ENCODE results near the gene TSPAN9.

The TSPAN9 gene

DNA sequence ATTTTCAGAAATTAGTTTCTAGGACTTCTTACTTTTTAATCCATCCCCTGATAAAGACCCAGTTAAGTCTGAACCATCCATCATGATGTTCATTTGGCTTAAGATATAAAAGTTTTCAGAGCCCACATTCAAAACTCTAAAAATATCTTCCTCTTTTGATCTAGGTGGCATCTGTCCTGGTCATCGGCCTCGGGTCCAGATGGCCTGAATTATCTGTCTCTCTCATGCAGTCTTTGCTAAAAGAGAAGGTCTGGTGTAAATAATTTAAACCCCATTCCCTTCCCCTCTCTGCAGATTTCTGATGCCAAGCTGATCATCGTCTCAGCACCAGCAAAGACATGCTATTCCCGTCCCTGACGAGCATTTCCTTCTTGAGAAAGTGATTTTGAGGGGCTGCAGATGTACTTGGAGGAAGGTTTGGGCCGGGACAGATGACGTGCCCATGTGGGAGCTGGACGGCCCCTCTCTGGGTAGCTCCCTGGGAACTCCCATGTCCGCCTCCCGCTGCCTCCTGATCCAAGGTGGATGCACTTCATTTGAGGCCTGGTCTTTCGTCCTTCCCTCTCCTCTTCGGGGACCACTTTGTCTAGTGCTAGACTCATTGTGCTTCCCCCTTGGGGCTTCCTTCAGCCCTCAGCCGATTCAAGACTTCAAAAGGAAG, 240.8 kb downstream of the TSPAN9 start:
- Histone ChIP-seq H3K27me3 (ENCODE audit: insufficient read depth, poor library complexity, severe bottlenecking) (no peaks in the 10 kb centered on the region), H3K4me3 (replicated peaks; ENCODE audit: insufficient read depth, low read length) (no peak overlapping the region), H3K27ac (replicated peaks) (no peak overlapping the region)
- no peak for DNase-seq (ENCODE audit: low read depth in 1 of 2, low spot score in 1 of 2)
- no peak for TF ChIP-seq SPI1 (IDR thresholded peaks at IDR 0.05; ENCODE audit: borderline replicate concordance, low read depth)
- no peak for TF ChIP-seq POLR2AphosphoS5 (IDR thresholded peaks at IDR 0.05; ENCODE audit: low read depth)
- TF ChIP-seq, protein P1, sequence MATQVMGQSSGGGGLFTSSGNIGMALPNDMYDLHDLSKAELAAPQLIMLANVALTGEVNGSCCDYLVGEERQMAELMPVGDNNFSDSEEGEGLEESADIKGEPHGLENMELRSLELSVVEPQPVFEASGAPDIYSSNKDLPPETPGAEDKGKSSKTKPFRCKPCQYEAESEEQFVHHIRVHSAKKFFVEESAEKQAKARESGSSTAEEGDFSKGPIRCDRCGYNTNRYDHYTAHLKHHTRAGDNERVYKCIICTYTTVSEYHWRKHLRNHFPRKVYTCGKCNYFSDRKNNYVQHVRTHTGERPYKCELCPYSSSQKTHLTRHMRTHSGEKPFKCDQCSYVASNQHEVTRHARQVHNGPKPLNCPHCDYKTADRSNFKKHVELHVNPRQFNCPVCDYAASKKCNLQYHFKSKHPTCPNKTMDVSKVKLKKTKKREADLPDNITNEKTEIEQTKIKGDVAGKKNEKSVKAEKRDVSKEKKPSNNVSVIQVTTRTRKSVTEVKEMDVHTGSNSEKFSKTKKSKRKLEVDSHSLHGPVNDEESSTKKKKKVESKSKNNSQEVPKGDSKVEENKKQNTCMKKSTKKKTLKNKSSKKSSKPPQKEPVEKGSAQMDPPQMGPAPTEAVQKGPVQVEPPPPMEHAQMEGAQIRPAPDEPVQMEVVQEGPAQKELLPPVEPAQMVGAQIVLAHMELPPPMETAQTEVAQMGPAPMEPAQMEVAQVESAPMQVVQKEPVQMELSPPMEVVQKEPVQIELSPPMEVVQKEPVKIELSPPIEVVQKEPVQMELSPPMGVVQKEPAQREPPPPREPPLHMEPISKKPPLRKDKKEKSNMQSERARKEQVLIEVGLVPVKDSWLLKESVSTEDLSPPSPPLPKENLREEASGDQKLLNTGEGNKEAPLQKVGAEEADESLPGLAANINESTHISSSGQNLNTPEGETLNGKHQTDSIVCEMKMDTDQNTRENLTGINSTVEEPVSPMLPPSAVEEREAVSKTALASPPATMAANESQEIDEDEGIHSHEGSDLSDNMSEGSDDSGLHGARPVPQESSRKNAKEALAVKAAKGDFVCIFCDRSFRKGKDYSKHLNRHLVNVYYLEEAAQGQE (IDR thresholded peaks at IDR 0.05; ENCODE audit: insufficient replicate concordance, low read depth) = no peak
- TF ChIP-seq, protein P2, sequence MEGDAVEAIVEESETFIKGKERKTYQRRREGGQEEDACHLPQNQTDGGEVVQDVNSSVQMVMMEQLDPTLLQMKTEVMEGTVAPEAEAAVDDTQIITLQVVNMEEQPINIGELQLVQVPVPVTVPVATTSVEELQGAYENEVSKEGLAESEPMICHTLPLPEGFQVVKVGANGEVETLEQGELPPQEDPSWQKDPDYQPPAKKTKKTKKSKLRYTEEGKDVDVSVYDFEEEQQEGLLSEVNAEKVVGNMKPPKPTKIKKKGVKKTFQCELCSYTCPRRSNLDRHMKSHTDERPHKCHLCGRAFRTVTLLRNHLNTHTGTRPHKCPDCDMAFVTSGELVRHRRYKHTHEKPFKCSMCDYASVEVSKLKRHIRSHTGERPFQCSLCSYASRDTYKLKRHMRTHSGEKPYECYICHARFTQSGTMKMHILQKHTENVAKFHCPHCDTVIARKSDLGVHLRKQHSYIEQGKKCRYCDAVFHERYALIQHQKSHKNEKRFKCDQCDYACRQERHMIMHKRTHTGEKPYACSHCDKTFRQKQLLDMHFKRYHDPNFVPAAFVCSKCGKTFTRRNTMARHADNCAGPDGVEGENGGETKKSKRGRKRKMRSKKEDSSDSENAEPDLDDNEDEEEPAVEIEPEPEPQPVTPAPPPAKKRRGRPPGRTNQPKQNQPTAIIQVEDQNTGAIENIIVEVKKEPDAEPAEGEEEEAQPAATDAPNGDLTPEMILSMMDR (IDR thresholded peaks at IDR 0.05; ENCODE audit: insufficient read depth, low read length) = no peak
- no peak for TF ChIP-seq GABPA (IDR thresholded peaks at IDR 0.05; ENCODE audit: low read depth)

GRCh38 chr12:3319723-3320492, 242.7 kb downstream of the TSPAN9 start:
- H3K27me3 ChIP-seq (ENCODE audit: insufficient read depth, poor library complexity, severe bottlenecking) = no peaks in the 10 kb centered on the region
- H3K27ac ChIP-seq (replicated peaks) = no peak overlapping the region
- DNase-seq (ENCODE audit: low read depth in 1 of 2, low spot score in 1 of 2) = no peak
- H3K4me3 ChIP-seq (replicated peaks; ENCODE audit: insufficient read depth, low read length) = no peak overlapping the region
- TF ChIP-seq, protein P1 (IDR thresholded peaks at IDR 0.05; ENCODE audit: insufficient replicate concordance, low read depth) = no peak
- TF ChIP-seq POLR2AphosphoS5 (IDR thresholded peaks at IDR 0.05; ENCODE audit: low read depth) (no peak), GABPA (IDR thresholded peaks at IDR 0.05; ENCODE audit: low read depth) (no peak), SPI1 (IDR thresholded peaks at IDR 0.05; ENCODE audit: borderline replicate concordance, low read depth) (no peak)
- TF ChIP-seq, protein P2 (IDR thresholded peaks at IDR 0.05; ENCODE audit: insufficient read depth, low read length) = no peak

GRCh38 chr12:3320881-3321509, 243.8 kb downstream of the TSPAN9 start:
- no peaks in the 10 kb centered on the region for H3K27me3 ChIP-seq (ENCODE audit: insufficient read depth, poor library complexity, severe bottlenecking)
- TF ChIP-seq SPI1 (IDR thresholded peaks at IDR 0.05; ENCODE audit: borderline replicate concordance, low read depth) = no peak
- TF ChIP-seq POLR2AphosphoS5 (IDR thresholded peaks at IDR 0.05; ENCODE audit: low read depth) = no peak
- TF ChIP-seq, protein P1 (IDR thresholded peaks at IDR 0.05; ENCODE audit: insufficient replicate concordance, low read depth) = no peak
- no peak for TF ChIP-seq GABPA (IDR thresholded peaks at IDR 0.05; ENCODE audit: low read depth)
- TF ChIP-seq, protein P2 (IDR thresholded peaks at IDR 0.05; ENCODE audit: insufficient read depth, low read length) = no peak
- DNase-seq (ENCODE audit: low read depth in 1 of 2, low spot score in 1 of 2) = no peak
- no peak overlapping the region for H3K4me3 ChIP-seq (replicated peaks; ENCODE audit: insufficient read depth, low read length)
- H3K27ac ChIP-seq (replicated peaks) = no peak overlapping the region
